Stimulated activated CD4-positive, alpha-beta T cell treated with anti-CD3 and anti-CD28 coated beads, Interleukin-1b, Interleukin-23, amount 100 ng/mL, for 1 hour (primary cell): ENCODE measurements around the gene DEPDC7.
A peak's percentile ranks its signal among the peaks of the same experiment; 100 is the strongest.
"Not testable (repeated sequence)": the region's sequence is repeated elsewhere in the genome, so short reads cannot be mapped to it uniquely, and the experiment has no call there.

Experiments used
- DNase-seq, 2 donors: peaks; one replicate each; pipeline ENCODE4 v3.0.0-alpha.2; 2020; ENCODE audit warnings: low read depth in 2 of 2

DEPDC7 gene

GRCh38 chr11:33015621-33016551 is at the start of gene DEPDC7:
Gene DEPDC7 (plus strand): TSS chr11:33015878. CDS start chr11:33015956, 78 bp downstream.
- DNase-seq = peak; percentile 17 to 73

- no peak for DNase-seq
These were observed 47.1 kb upstream of the DEPDC7 start for GRCh38 chr11:32968541-32968940.

- not testable (repeated sequence) for DNase-seq
These were observed 43.4 kb upstream of the DEPDC7 start for GRCh38 chr11:32972233-32972632.

- DNase-seq = no peak
These were observed 42.9 kb upstream of the DEPDC7 start for GRCh38 chr11:32972781-32973180.

GRCh38 chr11:32982626-32983025 is 33.1 kb upstream of the DEPDC7 start:
- DNase-seq = no peak

GRCh38 chr11:32983506-32983905 is 32.2 kb upstream of the DEPDC7 start:
- no peak for DNase-seq

- no peak for DNase-seq
These were observed 30.1 kb upstream of the DEPDC7 start for GRCh38 chr11:32985600-32985999.

- no peak for DNase-seq
These were observed 27.8 kb upstream of the DEPDC7 start for GRCh38 chr11:32987851-32988250.

GRCh38 chr11:32990481-32990880 is 25.2 kb upstream of the DEPDC7 start:
- no peak for DNase-seq

GRCh38 chr11:32991427-32991826 is 24.3 kb upstream of the DEPDC7 start:
- DNase-seq = no peak

- DNase-seq = no peak
These were observed 23.8 kb upstream of the DEPDC7 start for GRCh38 chr11:32991898-32992297.

GRCh38 chr11:33000181-33000580 is 15.5 kb upstream of the DEPDC7 start:
- no peak for DNase-seq

- no peak for DNase-seq
These were observed 14.4 kb upstream of the DEPDC7 start for GRCh38 chr11:33001281-33001680.

GRCh38 chr11:33001751-33002542 is 13.7 kb upstream of the DEPDC7 start:
- no peak for DNase-seq

- DNase-seq = no peak
These were observed 10.5 kb upstream of the DEPDC7 start for GRCh38 chr11:33005175-33005574.

GRCh38 chr11:33006010-33006409 is 9.7 kb upstream of the DEPDC7 start:
- DNase-seq = no peak

GRCh38 chr11:33013755-33014154 is 1.9 kb upstream of the DEPDC7 start:
- DNase-seq = no peak

- no peak for DNase-seq
These were observed 976 bp downstream of the DEPDC7 start for GRCh38 chr11:33016654-33017053.

GRCh38 chr11:33017478-33017877 is 1.8 kb downstream of the DEPDC7 start:
- no peak for DNase-seq

GRCh38 chr11:33017965-33018364 is 2.3 kb downstream of the DEPDC7 start:
- DNase-seq = no peak

- DNase-seq = no peak
These were observed 3.2 kb downstream of the DEPDC7 start for GRCh38 chr11:33018840-33019239.

- no peak for DNase-seq
These were observed 5.8 kb downstream of the DEPDC7 start for GRCh38 chr11:33021501-33021900.

GRCh38 chr11:33021937-33022336 is 6.3 kb downstream of the DEPDC7 start:
- DNase-seq = no peak
